GM19238 (cell line): Measurements from ENCODE around the gene TLR1.
"Not testable (repeated sequence)": the region's sequence is repeated elsewhere in the genome, so short reads cannot be mapped to it uniquely, and the experiment has no call there.

Source experiments
- DNase-seq: peaks from one replicate; pipeline ENCODE4 v3.0.0; 2011; ENCODE audit warnings: low spot score; ENCODE audit not compliant: insufficient read length

Gene TLR1

GRCh38 chr4:38775326-38775725 is 29.3 kb downstream of the TLR1 start:
- no peak for DNase-seq

- no peak for DNase-seq
These were observed 30.2 kb downstream of the TLR1 start for GRCh38 chr4:38774181-38774955.

- not testable (repeated sequence) for DNase-seq
These were observed 34.3 kb downstream of the TLR1 start for GRCh38 chr4:38770281-38770680.

- no peak for DNase-seq
These were observed 34.7 kb downstream of the TLR1 start for GRCh38 chr4:38769857-38770256.

GRCh38 chr4:38769441-38769840 is 35.1 kb downstream of the TLR1 start:
- DNase-seq, result no peak

GRCh38 chr4:38768968-38769394 is 35.6 kb downstream of the TLR1 start:
- no peak for DNase-seq

GRCh38 chr4:38766940-38767339 is 37.7 kb downstream of the TLR1 start:
- not testable (repeated sequence) for DNase-seq

GRCh38 chr4:38765382-38765781 is 39.2 kb downstream of the TLR1 start:
- DNase-seq, result no peak

- DNase-seq, result no peak
These were observed 40.3 kb downstream of the TLR1 start for GRCh38 chr4:38764277-38764676.

- DNase-seq, result no peak
These were observed 42.0 kb downstream of the TLR1 start for GRCh38 chr4:38762560-38762959.

GRCh38 chr4:38759790-38760122 is 44.8 kb downstream of the TLR1 start:
- DNase-seq, result no peak

- DNase-seq, result no peak
These were observed 45.3 kb downstream of the TLR1 start for GRCh38 chr4:38759113-38759789.

- no peak for DNase-seq
These were observed 46.5 kb downstream of the TLR1 start for GRCh38 chr4:38757945-38758600.

- DNase-seq, result no peak
These were observed 51.4 kb downstream of the TLR1 start for GRCh38 chr4:38752941-38753806.

GRCh38 chr4:38752372-38752940 is 52.1 kb downstream of the TLR1 start:
- no peak for DNase-seq

- DNase-seq, result no peak
These were observed 53.1 kb downstream of the TLR1 start for GRCh38 chr4:38751341-38752010.

- no peak for DNase-seq
These were observed 55.3 kb downstream of the TLR1 start for GRCh38 chr4:38749336-38749735.

GRCh38 chr4:38747629-38748028 is 57.0 kb downstream of the TLR1 start:
- no peak for DNase-seq
